Mucosa of rectum (tissue), 2 donors: ENCODE data around the gene STARD10.

Experiments used
- H3K27ac ChIP-seq, 2 donors: one replicate each; pipeline ENCODE4 v1.7.0; 2013; ENCODE audit warnings: inconsistent platforms in 2 of 2, low read depth in 2 of 2, low read length in 2 of 2
- H3K27me3 ChIP-seq, 2 donors: one replicate each; pipeline ENCODE4 v1.7.0; 2013; ENCODE audit warnings: low read length in 2 of 2; ENCODE audit not compliant: control insufficient read depth in 2 of 2, insufficient read depth in 2 of 2
- H3K36me3 ChIP-seq, 2 donors: one replicate each; pipeline ENCODE4 v1.7.0; 2013; ENCODE audit warnings: low read length in 2 of 2; ENCODE audit not compliant: control insufficient read depth in 2 of 2, insufficient read depth in 2 of 2
- H3K4me1 ChIP-seq, 2 donors: one replicate each; pipeline ENCODE4 v1.7.0; 2013; ENCODE audit warnings: low read length in 2 of 2, mild to moderate bottlenecking in 1 of 2; ENCODE audit not compliant: control insufficient read depth in 2 of 2, insufficient read depth in 2 of 2
- H3K4me3 ChIP-seq, 2 donors: one replicate each; pipeline ENCODE4 v1.7.0; 2013; ENCODE audit warnings: low read length in 2 of 2
- H3K9ac ChIP-seq, 2 donors: one replicate each; pipeline ENCODE4 v1.7.0; 2013; ENCODE audit warnings: low read length in 2 of 2, low read depth in 1 of 2, mild to moderate bottlenecking in 1 of 2
- H3K9me3 ChIP-seq, 2 donors: one replicate each; pipeline ENCODE4 v1.7.0; 2013; ENCODE audit warnings: low read length in 2 of 2; ENCODE audit not compliant: control insufficient read depth in 2 of 2
- donor health status: healthy.
- donor health status: Normal muscosa, but diverticular disease.

STARD10 gene

GRCh38 chr11:72746821-72747220 lies 47.0 kb downstream of the STARD10 start:
- H3K9ac ChIP-seq: no peak overlapping the region
- peaks cover 20 to 23% of the 10 kb centered on the region in 2 donors for H3K4me1 ChIP-seq
- no peaks in the 10 kb centered on the region for H3K27me3 ChIP-seq
- H3K27ac ChIP-seq: no peak overlapping the region
- H3K36me3 ChIP-seq: no peaks in the 10 kb centered on the region
- no peaks in the 10 kb centered on the region for H3K9me3 ChIP-seq
- no peak overlapping the region for H3K4me3 ChIP-seq

GRCh38 chr11:72745925-72746550 lies 47.8 kb downstream of the STARD10 start:
- H3K4me1 ChIP-seq: peaks cover 20 to 24% of the 10 kb centered on the region in 2 donors
- no peaks in the 10 kb centered on the region for H3K36me3 ChIP-seq
- no peak overlapping the region for H3K4me3 ChIP-seq
- H3K27ac ChIP-seq: no peak overlapping the region
- H3K27me3 ChIP-seq: no peaks in the 10 kb centered on the region
- H3K9ac ChIP-seq: no peak overlapping the region
- no peaks in the 10 kb centered on the region for H3K9me3 ChIP-seq

DNA sequence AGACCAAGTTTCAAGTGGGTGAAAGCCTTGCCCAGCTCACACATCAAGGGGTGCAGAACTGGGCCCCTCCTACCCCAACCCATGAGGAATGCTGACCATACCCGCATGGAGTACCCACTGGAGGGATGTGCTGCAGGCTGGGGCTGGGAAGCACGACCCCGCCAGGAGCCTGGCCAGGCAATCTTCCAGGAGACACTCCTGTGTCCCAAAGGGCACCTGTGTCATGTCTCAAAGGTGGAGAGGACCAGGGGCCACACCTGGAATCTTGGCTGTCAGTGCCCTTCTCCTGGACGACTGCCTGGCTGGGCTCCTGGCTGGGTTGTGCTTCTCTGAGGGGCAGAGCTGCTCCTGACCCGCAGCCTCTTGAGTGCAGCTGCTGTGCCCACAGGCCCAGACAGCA lies 48.3 kb downstream of the STARD10 start:
- no peaks in the 10 kb centered on the region for H3K27me3 ChIP-seq
- no peak overlapping the region for H3K27ac ChIP-seq
- H3K36me3 ChIP-seq: no peaks in the 10 kb centered on the region
- H3K9ac ChIP-seq: no peak overlapping the region
- no peaks in the 10 kb centered on the region for H3K9me3 ChIP-seq
- no peak overlapping the region for H3K4me3 ChIP-seq
- peaks cover 19 to 24% of the 10 kb centered on the region in 2 donors for H3K4me1 ChIP-seq

DNA sequence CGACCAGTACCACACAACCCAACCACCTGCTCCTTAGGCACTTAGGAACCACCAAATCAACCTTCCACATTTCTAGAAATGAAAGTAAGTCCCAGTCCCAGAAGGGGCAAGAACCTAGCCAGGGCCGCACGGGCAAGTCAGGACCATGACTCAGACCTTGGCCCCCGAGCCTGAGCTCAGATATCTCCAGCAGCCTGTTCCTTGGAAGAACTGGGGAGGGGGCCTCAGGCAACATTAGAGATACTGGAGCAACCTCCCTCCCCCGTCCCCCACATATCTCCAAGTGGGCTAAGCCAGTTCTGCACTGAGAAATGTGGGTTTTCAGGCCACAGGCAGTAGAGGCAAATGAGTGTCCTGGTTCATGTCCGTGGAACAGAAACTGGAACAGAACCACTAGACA lies 49.4 kb downstream of the STARD10 start:
- Histone ChIP-seq H3K9ac (no peak overlapping the region), H3K27me3 (no peaks in the 10 kb centered on the region), H3K27ac (no peak overlapping the region), H3K4me1 (peaks cover 21 to 30% of the 10 kb centered on the region in 2 donors), H3K4me3 (no peak overlapping the region), H3K36me3 (no peaks in the 10 kb centered on the region), H3K9me3 (no peaks in the 10 kb centered on the region)

DNA sequence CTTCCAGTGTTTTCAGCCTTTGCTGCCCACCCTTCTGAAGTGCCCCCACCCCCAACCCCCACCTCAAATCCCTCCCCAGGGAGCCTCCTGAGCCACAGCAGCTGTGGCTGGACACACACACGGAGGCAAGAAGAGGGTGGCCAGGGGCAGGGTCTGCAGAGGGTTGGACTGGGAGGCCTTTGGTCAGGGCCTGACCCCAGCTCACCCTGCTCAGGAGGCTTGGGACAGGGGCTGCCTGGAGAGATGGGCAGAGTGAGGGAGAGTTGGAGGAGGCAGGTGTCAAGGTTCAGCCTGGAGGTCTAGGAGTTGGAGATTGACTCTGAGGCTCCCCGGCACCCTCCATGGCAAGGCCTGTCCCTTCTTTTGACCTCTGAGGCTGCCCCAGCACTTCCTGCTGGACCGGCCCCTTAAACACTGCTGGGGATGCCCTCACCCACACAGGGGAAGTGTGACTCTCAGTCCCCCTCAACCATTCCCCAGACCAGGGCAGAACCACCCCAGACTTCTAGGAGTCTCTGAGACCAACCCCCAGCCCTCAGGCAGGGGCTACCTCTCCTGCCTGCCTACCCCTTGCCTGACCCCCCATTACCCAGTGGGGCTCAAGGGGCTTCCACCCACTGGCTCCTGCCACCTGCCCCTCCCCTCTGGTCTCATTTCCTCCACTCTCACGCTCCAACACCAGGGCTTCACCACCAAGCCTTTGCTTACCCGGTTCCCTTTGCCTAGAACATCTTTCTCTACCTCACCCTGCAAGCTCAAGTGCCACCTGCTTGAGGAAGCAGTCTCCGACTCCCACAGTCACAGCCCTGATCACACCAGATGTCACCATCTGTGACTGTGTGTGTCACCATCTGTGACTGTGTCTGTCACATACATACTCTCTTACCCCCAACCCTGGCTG lies 50.3 kb downstream of the STARD10 start:
- no peak overlapping the region for H3K27ac ChIP-seq
- no peaks in the 10 kb centered on the region for H3K36me3 ChIP-seq
- H3K4me1 ChIP-seq: peaks cover 26 to 38% of the 10 kb centered on the region in 2 donors
- H3K27me3 ChIP-seq: no peaks in the 10 kb centered on the region
- peak overlapping the region in 1 of 2 donors; percentile 3 for H3K9ac ChIP-seq
- H3K4me3 ChIP-seq: no peak overlapping the region
- no peaks in the 10 kb centered on the region for H3K9me3 ChIP-seq

GRCh38 chr11:72742513-72743320 lies 51.1 kb downstream of the STARD10 start:
- peak overlapping the region in 1 of 2 donors; percentile 39 for H3K27ac ChIP-seq
- peaks cover 26 to 44% of the 10 kb centered on the region in 2 donors for H3K4me1 ChIP-seq
- no peaks in the 10 kb centered on the region for H3K9me3 ChIP-seq
- H3K27me3 ChIP-seq: no peaks in the 10 kb centered on the region
- no peaks in the 10 kb centered on the region for H3K36me3 ChIP-seq
- H3K4me3 ChIP-seq: no peak overlapping the region
- no peak overlapping the region for H3K9ac ChIP-seq

GRCh38 chr11:72741849-72742512 lies 51.9 kb downstream of the STARD10 start:
- Histone ChIP-seq H3K4me3 (peak overlapping the region in 1 of 2 donors; percentile 13), H3K9me3 (no peaks in the 10 kb centered on the region), H3K27me3 (no peaks in the 10 kb centered on the region), H3K9ac (peak overlapping the region in 1 of 2 donors; percentile 15), H3K36me3 (no peaks in the 10 kb centered on the region), H3K27ac (peak overlapping the region; percentile 39 to 61), H3K4me1 (peaks cover 29 to 48% of the 10 kb centered on the region in 2 donors)

- Histone ChIP-seq H3K27ac (peak overlapping the region; percentile 39 to 61), H3K4me1 (peaks cover 30 to 49% of the 10 kb centered on the region in 2 donors), H3K9me3 (no peaks in the 10 kb centered on the region), H3K36me3 (no peaks in the 10 kb centered on the region), H3K4me3 (no peak overlapping the region), H3K27me3 (no peaks in the 10 kb centered on the region), H3K9ac (peak overlapping the region in 1 of 2 donors; percentile 15)
Measured at GRCh38 chr11:72741429-72741833, 52.4 kb downstream of the STARD10 start.

DNA sequence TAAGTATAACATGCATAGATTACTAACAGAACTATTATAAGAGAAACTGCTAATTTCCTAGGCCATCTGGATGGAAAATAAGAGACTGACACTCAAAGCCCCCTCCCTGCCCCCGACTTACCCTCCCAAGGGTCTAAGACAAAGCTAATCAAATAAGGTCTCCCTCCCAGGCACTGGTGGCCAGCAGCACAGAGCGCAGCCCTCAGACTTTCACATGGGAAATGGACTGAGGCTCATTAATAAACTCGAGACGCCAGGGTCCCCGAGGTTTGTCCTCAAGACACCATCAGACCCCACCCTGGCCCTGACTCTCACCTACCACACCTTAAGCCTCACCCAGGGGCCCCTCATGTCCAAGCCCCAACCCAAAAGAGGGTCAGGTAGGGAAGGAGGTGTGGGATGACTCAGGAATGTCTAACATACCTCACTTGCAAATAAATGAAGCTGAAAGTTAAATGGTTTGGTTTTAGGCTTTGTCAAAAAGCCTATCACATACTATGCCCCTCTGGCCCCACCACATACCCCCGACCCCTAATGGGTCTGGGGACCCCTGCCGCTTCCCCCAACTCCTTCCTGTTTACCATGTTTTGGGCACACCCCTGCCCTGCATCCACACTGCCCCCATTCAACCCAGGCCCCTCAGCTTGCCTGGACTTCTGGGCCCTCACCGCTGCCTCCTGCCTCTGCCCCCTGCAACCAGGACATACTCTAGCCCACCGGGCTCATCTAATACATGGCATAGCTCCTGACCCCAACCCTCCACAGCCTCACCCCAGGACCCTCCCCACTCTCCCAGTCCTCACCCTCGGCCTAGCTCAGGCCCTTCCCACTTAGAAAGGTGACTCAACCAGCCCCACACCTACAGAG lies 53.1 kb downstream of the STARD10 start:
- H3K9me3 ChIP-seq: no peaks in the 10 kb centered on the region
- peaks cover 30 to 49% of the 10 kb centered on the region in 2 donors for H3K4me1 ChIP-seq
- no peak overlapping the region for H3K4me3 ChIP-seq
- H3K27me3 ChIP-seq: no peaks in the 10 kb centered on the region
- H3K27ac ChIP-seq: peak overlapping the region; percentile 39 to 61
- H3K36me3 ChIP-seq: no peaks in the 10 kb centered on the region
- H3K9ac ChIP-seq: no peak overlapping the region
